H9 (cell line): ENCODE data around the gene PEX14. TPM values are rescaled to one million over a fixed set of nuclear protein-coding genes. Genes with fewer than 3 reads are reported as not detected.

Experiments
- DNase-seq: peaks from one replicate; pipeline ENCODE4 v3.0.0-alpha.2; 2017
- H2AFZ ChIP-seq: one replicate; pipeline ENCODE4 v1.6.1; 2013; ENCODE audit warnings: mild to moderate bottlenecking, low read length, control low read depth, moderate library complexity
- H2AK5ac ChIP-seq: 2 replicates; pipeline ENCODE4 v1.6.1; 2013; ENCODE audit warnings: low read length, control low read depth, mixed read lengths; ENCODE audit not compliant: insufficient read length
- H2BK120ac ChIP-seq: one replicate; pipeline ENCODE4 v1.6.1; 2013; ENCODE audit warnings: low read depth, mild to moderate bottlenecking, low read length, control low read depth, inconsistent platforms; ENCODE audit not compliant: poor library complexity, severe bottlenecking
- H2BK12ac ChIP-seq: 2 replicates; pipeline ENCODE4 v1.6.1; 2013; ENCODE audit warnings: low read length, control low read depth, mixed read lengths, low read depth; ENCODE audit not compliant: insufficient read length
- H2BK15ac ChIP-seq: 2 replicates; pipeline ENCODE4 v1.6.1; 2013; ENCODE audit warnings: low read depth, low read length, control low read depth
- H2BK20ac ChIP-seq: one replicate; pipeline ENCODE4 v1.6.1; 2013; ENCODE audit warnings: low read depth, mild to moderate bottlenecking, low read length, control low read depth, inconsistent platforms; ENCODE audit not compliant: poor library complexity, severe bottlenecking
- H2BK5ac ChIP-seq: 2 replicates; pipeline ENCODE4 v1.6.1; 2013; ENCODE audit warnings: low read length, control low read depth, mixed read lengths; ENCODE audit not compliant: insufficient read length
- H3K14ac ChIP-seq: 2 replicates; pipeline ENCODE4 v1.6.1; 2013; ENCODE audit warnings: low read length, control low read depth; ENCODE audit not compliant: insufficient read depth
- H3K18ac ChIP-seq: 2 replicates; pipeline ENCODE4 v1.6.1; 2013; ENCODE audit warnings: low read depth, mild to moderate bottlenecking, mixed read lengths, low read length, control low read depth; ENCODE audit not compliant: insufficient read length
- H3K23ac ChIP-seq: 2 replicates; pipeline ENCODE4 v1.6.1; 2013; ENCODE audit warnings: low read length, control low read depth, mixed read lengths, low read depth; ENCODE audit not compliant: insufficient read length
- H3K23me2 ChIP-seq: 2 replicates; pipeline ENCODE4 v1.6.1; 2013; ENCODE audit warnings: low read depth, mild to moderate bottlenecking, mixed read lengths, low read length, control low read depth; ENCODE audit not compliant: insufficient read length, poor library complexity, severe bottlenecking
- H3K27ac ChIP-seq: 2 replicates; pipeline ENCODE4 v1.5.1; 2013; ENCODE audit warnings: low read length, control low read depth, mixed read lengths, low read depth; ENCODE audit not compliant: insufficient read length
- H3K27me3 ChIP-seq: 2 replicates; pipeline ENCODE4 v1.6.1; 2013; ENCODE audit warnings: low read length, control low read depth, inconsistent platforms; ENCODE audit not compliant: insufficient read depth
- H3K4ac ChIP-seq: 2 replicates; pipeline ENCODE4 v1.6.1; 2013; ENCODE audit warnings: low read depth, mild to moderate bottlenecking, control low read depth, inconsistent platforms, low read length, moderate library complexity
- H3K4me1 ChIP-seq: 2 replicates; pipeline ENCODE4 v1.6.1; 2013; ENCODE audit warnings: low read length, control low read depth, inconsistent platforms; ENCODE audit not compliant: insufficient read depth
- H3K4me2 ChIP-seq: 2 replicates; pipeline ENCODE4 v1.6.1; 2013; ENCODE audit warnings: low read length, control low read depth, mixed read lengths; ENCODE audit not compliant: insufficient read length, insufficient read depth
- H3K56ac ChIP-seq: 2 replicates; pipeline ENCODE4 v1.6.1; 2013; ENCODE audit warnings: low read depth, mild to moderate bottlenecking, mixed read lengths, low read length, control low read depth; ENCODE audit not compliant: insufficient read length
- H3K79me1 ChIP-seq: 2 replicates; pipeline ENCODE4 v1.6.1; 2013; ENCODE audit warnings: low read depth, mild to moderate bottlenecking, moderate library complexity, low read length, control low read depth, inconsistent platforms; ENCODE audit not compliant: insufficient read depth, poor library complexity, severe bottlenecking
- H3K79me2 ChIP-seq: 2 replicates; pipeline ENCODE4 v1.6.1; 2013; ENCODE audit warnings: low read length, control low read depth, inconsistent platforms; ENCODE audit not compliant: insufficient read depth
- H3K9ac ChIP-seq: 2 replicates; pipeline ENCODE4 v1.6.1; 2013; ENCODE audit warnings: low read length, control low read depth, mixed read lengths; ENCODE audit not compliant: insufficient read length; ENCODE audit errors: extremely low read depth
- H3K9me3 ChIP-seq: one replicate; pipeline ENCODE4 v1.6.1; 2013; ENCODE audit warnings: low read depth, low read length, inconsistent platforms; ENCODE audit not compliant: control insufficient read depth
- H3T11ph ChIP-seq: one replicate; pipeline ENCODE4 v1.6.1; 2013; ENCODE audit warnings: mild to moderate bottlenecking, low read length, control low read depth, inconsistent platforms
- H4K20me1 ChIP-seq: one replicate; pipeline ENCODE4 v1.6.1; 2013; ENCODE audit not compliant: control insufficient read depth, insufficient read length, insufficient read depth
- H4K5ac ChIP-seq: 2 replicates; pipeline ENCODE4 v1.6.1; 2013; ENCODE audit warnings: low read depth, mild to moderate bottlenecking, mixed read lengths, low read length, control low read depth; ENCODE audit not compliant: insufficient read length
- H4K8ac ChIP-seq: replicated peaks from 2 replicates; pipeline ENCODE4 v1.6.1; 2013; ENCODE audit warnings: low read length, control low read depth, mixed read lengths, low read depth; ENCODE audit not compliant: insufficient read length
- H4K91ac ChIP-seq: 2 replicates; pipeline ENCODE4 v1.6.1; 2013; ENCODE audit warnings: low read depth, mild to moderate bottlenecking, moderate library complexity, mixed read lengths, low read length, control low read depth; ENCODE audit not compliant: insufficient read length
- H3K27ac Mint-ChIP-seq, 3 experiments: 2 replicates in 2 of 3; 3 replicates in 1 of 3; pipeline ENCODE4 v1.8.0; 2020 to 2021; ENCODE audit warnings: mixed read lengths in 3 of 3, mild to moderate bottlenecking in 1 of 3, moderate library complexity in 1 of 3
- H3K27me3 Mint-ChIP-seq: 2 replicates; pipeline ENCODE4 v1.8.0; 2021; ENCODE audit warnings: low read depth, mild to moderate bottlenecking, moderate library complexity, mixed read lengths
- H3K36me3 Mint-ChIP-seq, 3 experiments: 2 replicates in 2 of 3; 3 replicates in 1 of 3; pipeline ENCODE4 v1.8.0; 2020 to 2021; ENCODE audit warnings: low read depth in 3 of 3, mixed read lengths in 3 of 3; ENCODE audit not compliant: insufficient read depth in 1 of 3
- H3K4me1 Mint-ChIP-seq, 2 experiments: 2 replicates each; pipeline ENCODE4 v1.8.0; 2020; ENCODE audit warnings: mixed read lengths in 2 of 2
- H3K4me3 Mint-ChIP-seq, 2 experiments: 2 replicates in 1 of 2; 3 replicates in 1 of 2; pipeline ENCODE4 v1.8.0; 2020 to 2021; ENCODE audit warnings: mild to moderate bottlenecking in 2 of 2, mixed read lengths in 2 of 2, moderate library complexity in 1 of 2
- H3K9me3 Mint-ChIP-seq, 2 experiments: 2 replicates in 1 of 2; 3 replicates in 1 of 2; pipeline ENCODE4 v1.8.0; 2020; ENCODE audit warnings: mild to moderate bottlenecking in 2 of 2, mixed read lengths in 2 of 2, moderate library complexity in 1 of 2
- CTCF ChIP-seq: fragments of 200-600 bp; sonication (generic); conservative IDR thresholded peaks from 3 replicates; pipeline ENCODE4 v1.8.0; 2021; ENCODE audit warnings: antibody characterized with exemption, mild to moderate bottlenecking
- WGBS: extraction: QIAGEN DNeasy Blood & Tissue Kit; methylation state at CpG from one replicate; pipeline ENCODE4 v1.1.7; 2013; ENCODE audit warnings: missing lambda C conversion rate, low lambda C conversion rate, mixed read lengths; ENCODE audit not compliant: insufficient read length; ENCODE audit errors: extremely low coverage; 5-methylcytosine and 5-hydroxymethylcytosine counted together
- total RNA-seq: library from RNA; stranded (reverse); gene quantifications from 2 replicates; pipeline ENCODE4 v1.2.1, GENCODE V29; 2021

The PEX14 gene
- total RNA-seq, 1 experiment from 2014 or later: 23.9 TPM

DNA sequence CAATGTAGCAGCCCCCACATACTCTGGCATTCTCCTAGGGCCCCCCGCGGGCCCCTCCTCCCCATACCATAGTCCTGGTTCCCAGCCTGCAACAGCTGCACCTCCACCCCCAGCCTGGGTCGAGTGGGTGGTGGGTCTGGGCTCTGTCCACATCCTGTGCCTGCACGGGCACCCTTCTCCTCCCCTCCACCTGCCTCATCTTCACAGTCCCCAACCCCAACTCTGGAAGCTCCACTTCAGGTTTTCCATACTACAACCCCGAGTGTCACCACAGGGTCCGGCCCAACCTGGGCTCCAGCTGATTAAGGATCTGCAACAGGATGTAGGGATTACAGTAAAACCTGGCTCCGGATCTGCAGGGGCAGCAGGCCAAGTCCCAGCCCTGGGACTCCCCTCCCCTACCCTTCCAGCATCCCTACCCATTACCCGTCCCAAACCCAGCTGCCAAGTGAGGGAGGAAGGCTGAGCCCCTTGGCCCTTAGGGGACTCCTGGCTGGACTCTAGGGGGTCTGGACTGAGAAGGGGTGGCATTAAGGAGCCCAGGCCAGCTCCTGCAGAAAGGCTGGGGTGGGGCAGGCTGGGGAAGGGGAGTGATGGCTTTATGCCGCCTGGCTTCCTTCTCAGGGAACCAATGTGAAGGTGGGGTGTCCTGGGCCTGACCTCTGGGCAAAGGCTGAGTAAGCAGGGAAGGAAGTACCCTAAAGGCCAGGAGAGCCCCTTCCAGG is 204.9 kb downstream of the PEX14 start:
- Mint-ChIP-seq H3K4me3 (peak overlapping the region in 1 of 2 experiments; percentile 47; a peak in 3 of 5 replicates), H3K27ac (peak overlapping the region in 1 of 3 experiments; percentile 47; a peak in 1 of 7 replicates), H3K9me3 (no peaks in the 10 kb centered on the region), H3K4me1 (peaks cover 65 to 70% of the 10 kb centered on the region in 2 experiments), H3K27me3 (no peaks in the 10 kb centered on the region), H3K36me3 (no peaks in the 10 kb centered on the region)
- Histone ChIP-seq H2BK120ac (no peak overlapping the region), H3K9ac (no peak overlapping the region), H3K4ac (no peak overlapping the region; the same call in 1 of the 2 replicates), H4K91ac (no peak overlapping the region), H2AK5ac (no peak overlapping the region), H3K79me1 (no peaks in the 10 kb centered on the region), H3K79me2 (no peaks in the 10 kb centered on the region), H3K18ac (peak overlapping the region; percentile 47), H4K8ac (no peak overlapping the region), H2BK12ac (no peak overlapping the region), H3K4me1 (peaks cover 4% of the 10 kb centered on the region; the same call in 1 of the 2 replicates), H4K20me1 (peaks cover 2% of the 10 kb centered on the region), H3K23me2 (no peaks in the 10 kb centered on the region), H3K27ac (no peak overlapping the region), H2BK15ac (no peak overlapping the region), H3T11ph (no peak overlapping the region), H2BK20ac (no peak overlapping the region), H3K4me2 (no peak overlapping the region), H3K27me3 (no peaks in the 10 kb centered on the region), H2AFZ (no peak overlapping the region), H2BK5ac (no peak overlapping the region), H3K23ac (no peak overlapping the region), H3K14ac (no peak overlapping the region), H3K56ac (no peak overlapping the region), H4K5ac (no peak overlapping the region), H3K9me3 (no peaks in the 10 kb centered on the region)
- WGBS: no CpG with 5 or more reads among the region's 9 CpGs
- peak; percentile 91 for DNase-seq
- no peak for TF ChIP-seq CTCF

Other genes with a start within 250 kb of the PEX14 start
- gene PGD, start 75.9 kb upstream of the PEX14 start, total RNA-seq: 289 and 291 TPM in 2 replicates
- gene CENPS, start 44.5 kb upstream of the PEX14 start, total RNA-seq: 16.3 and 17.8 TPM in 2 replicates
- 0.33 TPM in 1 of 2 replicates, not detected in the other for gene CORT, start 24.9 kb upstream of the PEX14 start, total RNA-seq
- 94.1 and 98.2 TPM in 2 replicates for gene DFFA, start 2.4 kb upstream of the PEX14 start, total RNA-seq